Measurements from ENCODE around the gene FBXO30. TPM values are rescaled to one million over a fixed set of nuclear protein-coding genes. Genes with fewer than 3 reads are reported as not detected.

The FBXO30 gene
- total RNA-seq, 2 donors from 2014 or later = 2.0 to 5.4 TPM

- TF ChIP-seq POLR2A (IDR thresholded peaks at IDR 0.05) (no peak), CTCF (IDR thresholded peaks at IDR 0.05) (no peak)
- no peak overlapping the region for H3K4me3 ChIP-seq
- H3K36me3 ChIP-seq (replicated peaks in 1 of 2; ENCODE audit: insufficient read depth in 1 of 2, low read depth in 2 of 2) = no peaks in the 10 kb centered on the region
- no peak for DNase-seq
- intact Hi-C loops (cut with DNase I) = no loop called here
- no peaks in the 10 kb centered on the region for H3K27me3 ChIP-seq
- peaks cover under 1% of the 10 kb centered on the region for H3K4me1 ChIP-seq
- no peak for ATAC-seq
- H3K27ac ChIP-seq = no peak overlapping the region
- 80 to 81% methylated on average over 2 of the region's 2 CpGs for WGBS, 2 donors
- no peaks in the 10 kb centered on the region for H3K9me3 ChIP-seq
Observed at GRCh38 chr6:145744619-145745018, 70.0 kb downstream of the FBXO30 start.

Other genes starting within 250 kb of the FBXO30 start
- gene EPM2A, start 79.3 kb downstream of the FBXO30 start, total RNA-seq = 10 to 100 TPM; 17.4 to 18.8 TPM
- gene SHPRH, start 149.6 kb upstream of the FBXO30 start, total RNA-seq = 10 to 100 TPM; 18.2 to 30.0 TPM
- gene GRM1, start 214.3 kb upstream of the FBXO30 start, total RNA-seq = under 1 TPM in 1 of 2 donors, not detected in 1; under 0.01 TPM

Measured in body of pancreas (tissue), 4 donors.